HTR-8/SVneo (cell line): ENCODE measurements around the gene GABBR2.
A peak's percentile ranks its signal among the peaks of the same experiment; 100 is the strongest.

Experiments
- DNase-seq: peaks from one replicate; pipeline ENCODE4 v3.0.0; 2011; ENCODE audit warnings: low spot score, mixed read lengths; ENCODE audit not compliant: insufficient read length
- FAIRE-seq: peaks from 2 replicates; lab custom pipeline; 2011; peaks lifted over from hg19 to GRCh38; lab: Jason Lieb, UNC

GABBR2 gene

GRCh38 chr9:98321269-98321668 lies 387.5 kb downstream of the GABBR2 start:
- no peak for FAIRE-seq

GRCh38 chr9:98318834-98319478 lies 389.8 kb downstream of the GABBR2 start:
- FAIRE-seq (no peak), DNase-seq (no peak)

More at GRCh38 chr9:98321269-98321668, 387.5 kb downstream of the GABBR2 start:
- DNase-seq: no peak

- no peak for FAIRE-seq
- DNase-seq: no peak
Measured at GRCh38 chr9:98318041-98318790, 390.5 kb downstream of the GABBR2 start.

- no peak for DNase-seq
- no peak for FAIRE-seq
Measured at GRCh38 chr9:98317134-98317857, 391.4 kb downstream of the GABBR2 start.

GRCh38 chr9:98316445-98317133 lies 392.1 kb downstream of the GABBR2 start:
- DNase-seq (no peak), FAIRE-seq (no peak)

- FAIRE-seq (no peak), DNase-seq (peak; percentile 87)
Measured at GRCh38 chr9:98315551-98316060, 393.1 kb downstream of the GABBR2 start.

GRCh38 chr9:98315067-98315453 lies 393.7 kb downstream of the GABBR2 start:
- no peak for DNase-seq
- FAIRE-seq: no peak

- DNase-seq (no peak), FAIRE-seq (no peak)
Measured at GRCh38 chr9:98314381-98315066, 394.2 kb downstream of the GABBR2 start.

GRCh38 chr9:98312365-98312764 lies 396.4 kb downstream of the GABBR2 start:
- no peak for FAIRE-seq
- no peak for DNase-seq

- FAIRE-seq: no peak
- no peak for DNase-seq
Measured at GRCh38 chr9:98311541-98311940, 397.2 kb downstream of the GABBR2 start.

- no peak for FAIRE-seq
Measured at GRCh38 chr9:98310752-98311392, 397.9 kb downstream of the GABBR2 start.

GRCh38 chr9:98306384-98307145 lies 402.2 kb downstream of the GABBR2 start:
- FAIRE-seq: no peak
- no peak for DNase-seq

More at GRCh38 chr9:98310752-98311392, 397.9 kb downstream of the GABBR2 start:
- DNase-seq: no peak

GRCh38 chr9:98304381-98304780 lies 404.4 kb downstream of the GABBR2 start:
- no peak for DNase-seq
- no peak for FAIRE-seq

- no peak for DNase-seq
- FAIRE-seq: no peak
Measured at GRCh38 chr9:98303633-98304125, 405.1 kb downstream of the GABBR2 start.

GRCh38 chr9:98302938-98303632 lies 405.6 kb downstream of the GABBR2 start:
- DNase-seq: no peak
- no peak for FAIRE-seq

- no peak for FAIRE-seq
- no peak for DNase-seq
Measured at GRCh38 chr9:98302150-98302549, 406.6 kb downstream of the GABBR2 start.

GRCh38 chr9:98300611-98301010 lies 408.1 kb downstream of the GABBR2 start:
- no peak for FAIRE-seq

GRCh38 chr9:98298476-98298875 lies 410.3 kb downstream of the GABBR2 start:
- no peak for DNase-seq
- no peak for FAIRE-seq

More at GRCh38 chr9:98300611-98301010, 408.1 kb downstream of the GABBR2 start:
- no peak for DNase-seq
